HCT116 (cell line): ENCODE results near the gene GPR157. TPM values are rescaled to one million over a fixed set of nuclear protein-coding genes. Genes with fewer than 3 reads are reported as not detected.

Experiments
- ATAC-seq: fragments of 200-7000 bp; cut with Tn5 transposase; 2 replicates; pipeline ENCODE4 v1.9.1; 2020; ENCODE audit warnings: mild to moderate bottlenecking, moderate library complexity
- BruUV-seq: library from RNA; stranded (reverse); fragments of 400-500 nt; replicated peaks from 2 replicates; lab custom pipeline; 2021; lab: Mats Ljungman, UMichigan
- CTCF ChIA-PET: fragments of 300-600 bp; sonication (Branson Sonifier 250); formaldehyde crosslinking; loops from one replicate; lab custom pipeline; 2021; ENCODE audit warnings: antibody characterized with exemption; lab: Charles Lee
- POLR2A ChIA-PET: fragments of 300-600, 350-600 bp; sonication (Branson Sonifier 250); formaldehyde crosslinking; loops from one replicate; lab custom pipeline; 2021; ENCODE audit warnings: antibody characterized with exemption; lab: Charles Lee
- RAD21 ChIA-PET, 2 experiments: fragments of 300-600 bp; sonication (Branson Sonifier 250); formaldehyde crosslinking; loops; one replicate each; lab custom pipeline; 2023; ENCODE audit warnings: low total read pairs in 2 of 2; ENCODE audit not compliant: uncharacterized antibody in 2 of 2, unreplicated experiment in 2 of 2, low non-redundant PET in 1 of 2; lab: Charles Lee
- DNase-seq: peaks from one replicate; pipeline ENCODE4 v3.0.0-alpha.2; 2010; ENCODE audit warnings: low read depth, low spot score
- H2AFZ ChIP-seq: fragments of 200-600 bp; shearing (Covaris generic), sonication (generic); 2 replicates; pipeline ENCODE4 v1.6.1; 2017; ENCODE audit warnings: low read depth, mixed run types, mixed read lengths, antibody characterized with exemption, low read length; ENCODE audit not compliant: poor library complexity, severe bottlenecking
- H3K27ac ChIP-seq: 2 replicates; pipeline ENCODE4 v1.5.1; 2012; ENCODE audit warnings: low read depth, low read length
- H3K27me3 ChIP-seq: fragments of 200-600 bp; sonication (generic); 2 replicates; pipeline ENCODE4 v1.6.1; 2016; ENCODE audit warnings: mixed run types, low read length, mixed read lengths; ENCODE audit not compliant: insufficient read depth
- H3K36me3 ChIP-seq, 2 experiments: fragments of 200-500 bp in 1 of 2; fragments of 200-600 bp in 1 of 2; sonication (Bioruptor generic) in 1 of 2; sonication (generic) in 1 of 2; 2 replicates each; pipeline versions ENCODE4 v1.5.1 to v1.6.1; 2014 to 2016; ENCODE audit warnings: low read length in 2 of 2, inconsistent platforms in 1 of 2, mixed read lengths in 1 of 2, mixed run types in 1 of 2; ENCODE audit not compliant: insufficient read depth in 2 of 2, control insufficient read depth in 1 of 2
- H3K4me1 ChIP-seq, 2 experiments: fragments of 200-600 bp in 1 of 2; sonication (generic) in 1 of 2; 2 replicates each; pipeline versions ENCODE4 v1.5.1 to v1.6.1; 2012 to 2017; ENCODE audit warnings: low read length in 2 of 2, inconsistent platforms in 1 of 2, mild to moderate bottlenecking in 1 of 2, mixed read lengths in 1 of 2, mixed run types in 1 of 2, moderate library complexity in 1 of 2; ENCODE audit not compliant: insufficient read depth in 2 of 2, control insufficient read depth in 1 of 2
- H3K4me2 ChIP-seq: fragments of 200-600 bp; sonication (generic); 2 replicates; pipeline ENCODE4 v1.6.1; 2017; ENCODE audit warnings: mixed run types, low read length, mixed read lengths
- H3K4me3 ChIP-seq, 2 experiments: fragments of 200-600 bp in 1 of 2; sonication (generic) in 1 of 2; replicated peaks in 1 of 2; 2 replicates each; pipeline ENCODE4 v1.5.1; 2011 to 2016; ENCODE audit warnings: low read length in 2 of 2, control low read depth in 1 of 2, low read depth in 1 of 2, mild to moderate bottlenecking in 1 of 2, mixed read lengths in 1 of 2, mixed run types in 1 of 2
- H3K79me2 ChIP-seq: fragments of 200-600 bp; sonication (generic); 2 replicates; pipeline ENCODE4 v1.6.1; 2017; ENCODE audit warnings: mild to moderate bottlenecking, mixed run types, low read length, moderate library complexity, mixed read lengths; ENCODE audit not compliant: insufficient read depth
- H3K9ac ChIP-seq: fragments of 200-600 bp; sonication (generic); 2 replicates; pipeline ENCODE4 v1.6.1; 2016; ENCODE audit warnings: low read length, mixed read lengths
- H3K9me2 ChIP-seq: fragments of 200-600 bp; sonication (generic), shearing (Covaris generic); 2 replicates; pipeline ENCODE4 v1.6.1; 2017; ENCODE audit warnings: mixed run types, mild to moderate bottlenecking, moderate library complexity; ENCODE audit not compliant: insufficient read depth
- H3K9me3 ChIP-seq, 2 experiments: fragments of 200-500 bp in 1 of 2; fragments of 200-600 bp in 1 of 2; sonication (Bioruptor generic) in 1 of 2; sonication (generic) in 1 of 2; 2 replicates each; pipeline ENCODE4 v1.6.1; 2014 to 2017; ENCODE audit warnings: low read length in 2 of 2, mixed read lengths in 2 of 2, inconsistent platforms in 1 of 2, low read depth in 1 of 2, mild to moderate bottlenecking in 1 of 2, mixed run types in 1 of 2, moderate library complexity in 1 of 2; ENCODE audit not compliant: control insufficient read depth in 1 of 2, insufficient read depth in 1 of 2
- H4K20me1 ChIP-seq: fragments of 200-600 bp; sonication (generic), shearing (Covaris generic); 2 replicates; pipeline ENCODE4 v1.6.1; 2017; ENCODE audit warnings: mixed run types, mild to moderate bottlenecking, moderate library complexity; ENCODE audit not compliant: insufficient read depth
- CEBPB ChIP-seq: IDR thresholded peaks from 2 replicates; pipeline ENCODE4 v1.6.1; 2012; ENCODE audit warnings: low read depth
- CTCF ChIP-seq, 3 experiments: fragments of 200-600 bp in 1 of 3; sonication (generic) in 1 of 3; IDR thresholded peaks in 2 of 3; conservative IDR thresholded peaks in 1 of 3; 2 replicates each; pipeline ENCODE4 v1.5.1; 2012 to 2017; ENCODE audit warnings: low read depth in 2 of 3, low read length in 2 of 3, antibody characterized with exemption in 1 of 3, borderline replicate concordance in 1 of 3, control low read depth in 1 of 3, mild to moderate bottlenecking in 1 of 3, mixed read lengths in 1 of 3, mixed run types in 1 of 3, moderate library complexity in 1 of 3; ENCODE audit not compliant: insufficient read depth in 1 of 3
- EZH2phosphoT487 ChIP-seq: fragments of 200-600 bp; IDR thresholded peaks from 2 replicates; pipeline ENCODE4 v1.6.1; 2018; ENCODE audit warnings: antibody characterized with exemption, borderline replicate concordance
- MAX ChIP-seq: IDR thresholded peaks from 2 replicates; pipeline ENCODE4 v1.6.1; 2012
- POLR2A ChIP-seq: IDR thresholded peaks from 2 replicates; pipeline ENCODE4 v1.7.0; 2011; ENCODE audit warnings: borderline replicate concordance; ENCODE audit not compliant: insufficient read depth, insufficient read length; ENCODE audit errors: extremely low read depth
- POLR2AphosphoS5 ChIP-seq: IDR thresholded peaks from 2 replicates; pipeline ENCODE4 v1.6.1; 2011; ENCODE audit warnings: mild to moderate bottlenecking, low read depth, low read length, moderate library complexity
- RAD21 ChIP-seq: IDR thresholded peaks from 2 replicates; pipeline ENCODE4 v1.6.1; 2012; ENCODE audit warnings: low read depth, mild to moderate bottlenecking
- REST ChIP-seq: IDR thresholded peaks from 2 replicates; pipeline ENCODE4 v1.6.1; 2012; ENCODE audit warnings: low read depth
- SIN3A ChIP-seq: IDR thresholded peaks from 2 replicates; pipeline ENCODE4 v1.6.1; 2012; ENCODE audit warnings: low read depth
- YY1 ChIP-seq: IDR thresholded peaks from 2 replicates; pipeline ENCODE4 v1.6.1; 2011; ENCODE audit warnings: low read length, low read depth, moderate library complexity, mild to moderate bottlenecking; ENCODE audit not compliant: insufficient replicate concordance; ENCODE audit errors: extremely low read depth
- ZBTB33 ChIP-seq: IDR thresholded peaks from 2 replicates; pipeline ENCODE4 v1.6.1; 2011; ENCODE audit warnings: mild to moderate bottlenecking, low read length, moderate library complexity; ENCODE audit not compliant: insufficient replicate concordance; ENCODE audit errors: extremely low read depth
- intact Hi-C: fragments of 100-400 bp; cut with micrococcal nuclease; formaldehyde crosslinking; loops from 2 replicates; pipeline ENCODE4 v1.10.0; 2022
- total RNA-seq: library from RNA; stranded (reverse); gene quantifications from one replicate; pipeline ENCODE4 v1.2.1, GENCODE V29; 2021; ENCODE audit not compliant: unreplicated experiment

Gene GPR157
- total RNA-seq, 1 experiment from 2014 or later: 7.7 TPM

GRCh38 chr1:9119745-9120144, 9.2 kb downstream of the GPR157 start:
- ChIA-PET RAD21 (no interaction called here), POLR2A (no interaction called here), CTCF (interaction anchor here (0.7 kb wide), 1 partner anchor 179 kb away, joined by 3 read pairs; no protein-coding TSS in a partner anchor)
- Histone ChIP-seq H3K9ac (no peak overlapping the region), H3K27me3 (no peaks in the 10 kb centered on the region), H4K20me1 (no peaks in the 10 kb centered on the region), H3K79me2 (no peaks in the 10 kb centered on the region; the same call in 1 of the 2 replicates), H3K27ac (no peak overlapping the region), H3K36me3 (no peaks in the 10 kb centered on the region), H3K9me3 (no peaks in the 10 kb centered on the region), H2AFZ (no peak overlapping the region), H3K4me2 (no peak overlapping the region), H3K4me1 (no peaks in the 10 kb centered on the region), H3K4me3 (no peak overlapping the region), H3K9me2 (no peaks in the 10 kb centered on the region)
- intact Hi-C loops: no loop called here
- TF ChIP-seq SIN3A (no peak), EZH2phosphoT487 (no peak)
- no peak for DNase-seq
- BruUV-seq: no TSS peak
- ATAC-seq: no peak

- no peak for ATAC-seq
- BruUV-seq: no TSS peak
- POLR2A ChIA-PET: no interaction called here
- no peak for TF ChIP-seq ZBTB33
- no peak for TF ChIP-seq CEBPB
- TF ChIP-seq REST: no peak
- TF ChIP-seq RAD21: no peak
- TF ChIP-seq SIN3A: no peak
- TF ChIP-seq MAX: no peak
- no peak for TF ChIP-seq EZH2phosphoT487
- no peak for TF ChIP-seq CTCF (IDR thresholded peaks at IDR 0.05 in 2 of 3, conservative IDR thresholded peaks at IDR 0.05 in 1 of 3; ENCODE audit: borderline replicate concordance in 1 of 3, insufficient read depth in 1 of 3, low read depth in 2 of 3, low read length in 2 of 3)
- no peak for TF ChIP-seq YY1
- no peak for TF ChIP-seq POLR2A
- TF ChIP-seq POLR2AphosphoS5: no peak
These were observed 10.7 kb downstream of the GPR157 start for GRCh38 chr1:9118186-9118585.

More at GRCh38 chr1:9118186-9118585, 10.7 kb downstream of the GPR157 start:
- H3K9me3 ChIP-seq: no peaks in the 10 kb centered on the region
- H3K79me2 ChIP-seq: no peaks in the 10 kb centered on the region; the same call in 1 of the 2 replicates
- intact Hi-C loops: no loop called here
- ChIA-PET CTCF (interaction anchor here (0.7 kb wide), 1 partner anchor 373 kb away, joined by 3 read pairs; no protein-coding TSS in a partner anchor), RAD21 (no interaction called here)
- H3K4me3 ChIP-seq: no peak overlapping the region
- no peaks in the 10 kb centered on the region for H4K20me1 ChIP-seq
- H3K9ac ChIP-seq: no peak overlapping the region
- no peaks in the 10 kb centered on the region for H3K27me3 ChIP-seq
- no peak overlapping the region for H2AFZ ChIP-seq
- no peaks in the 10 kb centered on the region for H3K36me3 ChIP-seq
- no peak overlapping the region for H3K27ac ChIP-seq
- DNase-seq: no peak
- no peaks in the 10 kb centered on the region for H3K9me2 ChIP-seq
- no peak overlapping the region for H3K4me2 ChIP-seq
- H3K4me1 ChIP-seq: no peaks in the 10 kb centered on the region
